SHP77 (cell line): ENCODE results near the gene HSF2.

Experiments
- DNase-seq, 2 experiments: peaks; one replicate each; lab custom pipeline; 2025; lab: John Stamatoyannopoulos, UW

HSF2 gene

DNA sequence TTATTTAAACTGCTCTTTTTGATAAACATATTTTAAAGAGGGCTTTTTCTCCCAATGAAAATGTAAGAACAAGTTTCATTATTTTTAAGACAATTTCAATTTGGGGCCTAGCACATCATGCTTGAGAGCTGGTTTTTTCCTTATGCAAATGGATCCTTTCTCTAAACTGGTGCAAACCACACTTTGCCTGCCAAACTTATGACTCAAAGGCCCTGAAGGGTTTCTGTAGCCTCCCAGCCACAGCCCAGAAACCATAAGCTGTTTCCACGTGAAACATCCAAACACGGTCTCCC is 451 bp upstream of the HSF2 start:
- DNase-seq: no peak

GRCh38 chr6:122400121-122400450 is 634 bp downstream of the HSF2 start:
- DNase-seq: no peak

DNA sequence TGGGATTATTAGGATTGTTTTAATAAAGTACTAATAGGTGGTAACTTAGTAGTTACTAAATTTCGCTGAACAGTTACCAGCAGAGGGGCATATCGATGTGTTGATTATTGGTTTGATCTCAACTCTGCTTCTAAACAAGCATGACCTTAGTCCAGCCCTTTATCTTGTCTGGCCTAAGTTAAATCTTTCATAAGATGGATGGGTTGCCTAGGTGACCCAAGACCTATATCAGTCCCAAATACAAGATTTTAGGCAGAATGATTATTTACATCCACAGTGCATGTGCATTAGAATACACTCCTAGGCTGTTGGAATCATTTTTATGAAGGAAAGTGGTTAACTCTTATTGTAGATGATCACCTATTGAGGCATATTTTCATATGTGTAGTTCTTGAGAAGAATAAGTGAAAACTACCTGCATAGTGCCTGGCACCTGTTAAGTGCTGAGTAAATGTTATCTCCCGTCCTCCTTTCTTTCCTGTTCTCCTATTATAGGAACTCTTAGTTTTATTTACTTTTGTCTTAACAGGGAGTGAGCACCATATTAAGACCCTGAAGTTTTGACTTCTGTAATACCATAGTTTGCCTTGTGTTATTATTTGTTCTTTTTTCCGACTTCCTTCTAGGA is 1.1 kb downstream of the HSF2 start:
- no peak for DNase-seq

- no peak for DNase-seq
These were observed 1.7 kb downstream of the HSF2 start for GRCh38 chr6:122401104-122401503.

DNA sequence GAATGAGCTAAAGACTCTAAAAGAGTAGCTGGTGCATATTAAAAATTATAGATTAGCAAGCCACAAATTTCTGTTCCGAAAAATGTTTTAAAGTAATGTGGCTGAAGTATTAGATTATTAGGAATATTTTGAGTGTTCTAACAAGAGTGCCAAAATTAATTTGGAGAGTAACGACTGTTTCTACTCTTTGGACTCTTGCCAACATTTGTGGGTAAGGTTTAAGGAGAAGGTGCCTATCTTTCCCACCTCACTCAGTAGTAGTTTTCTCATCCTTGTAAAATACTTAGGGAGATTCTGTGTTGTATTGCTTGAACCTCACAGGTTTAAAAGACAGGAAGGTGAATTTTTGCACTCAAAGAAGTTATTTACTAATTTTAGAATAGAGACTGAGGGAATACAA is 5.0 kb downstream of the HSF2 start:
- DNase-seq: no peak

GRCh38 chr6:122405417-122405816 is 6.0 kb downstream of the HSF2 start:
- DNase-seq: no peak

DNA sequence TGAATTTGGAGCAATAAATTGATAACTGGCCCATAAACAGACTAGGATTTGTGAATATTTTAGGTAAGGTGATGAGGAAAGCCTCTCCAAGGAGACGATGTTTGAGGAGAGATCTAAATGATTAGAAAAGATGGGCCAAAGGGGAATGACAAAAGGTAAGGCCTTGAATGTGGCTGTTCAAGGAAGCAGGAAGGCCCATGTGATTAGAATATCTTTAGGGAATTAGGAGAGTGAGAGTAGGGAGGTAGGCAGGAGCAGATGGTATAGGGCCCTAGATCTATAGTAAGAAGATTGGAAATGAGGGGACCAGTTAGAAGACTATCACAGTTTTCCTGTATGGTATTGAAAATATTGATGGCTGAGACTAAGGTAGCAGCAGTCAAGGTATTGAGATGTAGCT is 6.7 kb downstream of the HSF2 start:
- DNase-seq: no peak

- DNase-seq: no peak
These were observed 8.3 kb downstream of the HSF2 start for GRCh38 chr6:122407712-122408111.

GRCh38 chr6:122408240-122408639 is 8.8 kb downstream of the HSF2 start:
- no peak for DNase-seq

GRCh38 chr6:122408702-122409458 is 9.4 kb downstream of the HSF2 start:
- DNase-seq: no peak

- DNase-seq: no peak
These were observed 12.5 kb downstream of the HSF2 start for GRCh38 chr6:122412001-122412400.

- DNase-seq: no peak
These were observed 17.4 kb downstream of the HSF2 start for GRCh38 chr6:122416825-122417224.

GRCh38 chr6:122422003-122422402 is 22.6 kb downstream of the HSF2 start:
- no peak for DNase-seq

DNA sequence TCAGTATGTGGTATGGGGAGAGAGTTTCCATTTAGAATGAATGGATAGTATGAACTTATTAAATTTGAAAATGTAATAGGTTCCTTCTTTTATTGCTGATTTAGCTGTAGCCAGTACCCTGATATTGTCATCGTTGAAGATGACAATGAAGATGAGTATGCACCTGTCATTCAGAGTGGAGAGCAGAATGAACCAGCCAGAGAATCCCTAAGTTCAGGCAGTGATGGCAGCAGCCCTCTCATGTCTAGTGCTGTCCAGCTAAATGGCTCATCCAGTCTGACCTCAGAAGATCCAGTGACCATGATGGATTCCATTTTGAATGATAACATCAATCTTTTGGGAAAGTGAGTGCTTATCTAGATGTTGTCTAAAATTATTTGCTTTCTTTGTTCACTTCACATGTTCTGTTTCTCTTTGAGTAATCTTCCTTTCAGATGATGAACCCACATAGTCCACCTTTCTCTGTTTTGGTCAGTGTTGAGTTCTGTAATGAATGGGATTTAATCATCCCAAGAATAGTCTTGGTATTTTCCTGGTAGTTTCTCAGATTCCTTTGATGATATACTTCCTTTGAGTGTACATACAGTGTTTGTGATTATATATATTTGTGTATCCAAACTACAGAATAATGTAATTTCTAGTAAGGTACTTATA is 23.3 kb downstream of the HSF2 start:
- no peak for DNase-seq

- DNase-seq: no peak
These were observed 24.3 kb downstream of the HSF2 start for GRCh38 chr6:122423734-122424133.

GRCh38 chr6:122426597-122426996 is 27.1 kb downstream of the HSF2 start:
- no peak for DNase-seq

GRCh38 chr6:122428781-122429180 is 29.3 kb downstream of the HSF2 start:
- DNase-seq: no peak

DNA sequence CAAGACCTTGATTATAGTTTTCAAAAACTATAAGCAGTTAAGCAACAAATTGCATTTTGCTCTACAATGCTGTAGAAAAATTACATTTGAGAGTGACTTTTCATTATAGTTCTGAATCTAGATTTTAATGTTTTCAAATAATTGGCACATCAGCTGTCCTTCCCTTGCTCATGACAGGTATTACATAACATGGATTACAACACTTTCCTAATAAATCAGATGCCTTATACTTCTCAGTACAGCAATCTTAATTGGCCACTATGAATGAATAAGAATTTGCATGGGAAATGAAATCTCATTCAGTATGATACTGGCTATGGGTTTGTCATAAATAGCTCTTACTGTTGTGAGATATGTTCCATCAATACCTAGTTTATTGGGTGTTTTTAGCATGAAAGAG is 29.9 kb downstream of the HSF2 start:
- no peak for DNase-seq

DNA sequence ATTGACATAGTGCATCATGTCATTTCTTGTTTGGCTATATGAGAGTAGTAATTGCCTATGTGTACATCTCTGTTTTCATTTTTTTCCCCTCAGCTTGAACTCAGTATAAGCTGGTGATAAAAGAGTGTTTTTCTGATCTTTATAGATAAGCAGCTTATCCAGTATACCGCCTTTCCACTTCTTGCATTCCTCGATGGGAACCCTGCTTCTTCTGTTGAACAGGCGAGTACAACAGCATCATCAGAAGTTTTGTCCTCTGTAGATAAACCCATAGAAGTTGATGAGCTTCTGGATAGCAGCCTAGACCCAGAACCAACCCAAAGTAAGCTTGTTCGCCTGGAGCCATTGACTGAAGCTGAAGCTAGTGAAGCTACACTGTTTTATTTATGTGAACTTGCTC is 32.3 kb downstream of the HSF2 start:
- DNase-seq: no peak

- no peak for DNase-seq
These were observed 33.4 kb downstream of the HSF2 start for GRCh38 chr6:122432816-122433215.

DNA sequence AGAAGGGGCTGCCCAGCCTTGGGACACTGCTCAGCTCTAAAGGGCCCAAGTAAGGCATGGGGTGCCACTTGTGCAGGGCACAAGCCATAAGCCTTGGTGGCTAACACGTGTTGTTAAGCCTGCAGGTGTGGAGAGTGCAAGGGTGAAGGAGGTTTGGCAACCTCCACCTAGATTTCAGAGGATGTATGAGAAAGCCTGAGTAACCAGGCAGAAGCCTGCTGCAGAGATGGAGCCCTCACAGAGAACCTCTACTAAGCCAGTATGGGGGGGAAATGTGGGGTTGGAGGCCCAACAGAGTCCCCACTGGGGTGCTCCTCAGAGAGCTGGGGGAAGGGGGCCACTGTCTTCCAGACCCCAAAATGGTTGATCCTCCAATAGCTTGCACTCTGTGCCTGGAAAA is 39.5 kb downstream of the HSF2 start:
- no peak for DNase-seq

- DNase-seq: no peak
These were observed 45.8 kb downstream of the HSF2 start for GRCh38 chr6:122445274-122445673.

GRCh38 chr6:122449069-122449468 is 49.6 kb downstream of the HSF2 start:
- DNase-seq: no peak

DNA sequence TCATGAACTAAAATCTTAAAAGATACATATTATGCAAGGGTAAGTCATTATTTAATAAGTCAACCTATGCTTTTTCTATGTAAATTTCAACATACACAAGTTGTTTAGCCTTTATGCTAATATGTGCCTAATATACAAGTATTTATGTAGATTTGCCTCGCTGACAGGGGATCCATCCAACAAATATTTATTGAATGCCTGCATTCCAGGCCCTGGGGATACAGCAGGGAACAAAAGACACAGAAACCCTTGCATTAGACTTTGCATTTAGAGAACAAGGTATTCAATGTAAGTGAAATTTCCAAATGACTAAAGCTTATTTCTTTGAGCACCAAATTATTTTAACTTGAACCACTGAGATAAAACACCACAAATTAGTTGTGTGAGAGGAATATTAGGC is 53.1 kb downstream of the HSF2 start:
- no peak for DNase-seq
